ENCODE results near the gene IRAK4.

GRCh38 chr12:43835264-43835655 lies 76.5 kb downstream of the IRAK4 start:
- TF ChIP-seq, protein P1, sequence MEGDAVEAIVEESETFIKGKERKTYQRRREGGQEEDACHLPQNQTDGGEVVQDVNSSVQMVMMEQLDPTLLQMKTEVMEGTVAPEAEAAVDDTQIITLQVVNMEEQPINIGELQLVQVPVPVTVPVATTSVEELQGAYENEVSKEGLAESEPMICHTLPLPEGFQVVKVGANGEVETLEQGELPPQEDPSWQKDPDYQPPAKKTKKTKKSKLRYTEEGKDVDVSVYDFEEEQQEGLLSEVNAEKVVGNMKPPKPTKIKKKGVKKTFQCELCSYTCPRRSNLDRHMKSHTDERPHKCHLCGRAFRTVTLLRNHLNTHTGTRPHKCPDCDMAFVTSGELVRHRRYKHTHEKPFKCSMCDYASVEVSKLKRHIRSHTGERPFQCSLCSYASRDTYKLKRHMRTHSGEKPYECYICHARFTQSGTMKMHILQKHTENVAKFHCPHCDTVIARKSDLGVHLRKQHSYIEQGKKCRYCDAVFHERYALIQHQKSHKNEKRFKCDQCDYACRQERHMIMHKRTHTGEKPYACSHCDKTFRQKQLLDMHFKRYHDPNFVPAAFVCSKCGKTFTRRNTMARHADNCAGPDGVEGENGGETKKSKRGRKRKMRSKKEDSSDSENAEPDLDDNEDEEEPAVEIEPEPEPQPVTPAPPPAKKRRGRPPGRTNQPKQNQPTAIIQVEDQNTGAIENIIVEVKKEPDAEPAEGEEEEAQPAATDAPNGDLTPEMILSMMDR (IDR thresholded peaks at IDR 0.05; ENCODE audit: extremely low read depth in 1 of 2, insufficient read depth in 1 of 2, low read depth in 1 of 2, low read length in 2 of 2), result no peak
- no peak for TF ChIP-seq POLR2AphosphoS5 (IDR thresholded peaks at IDR 0.05; ENCODE audit: insufficient read depth, low read depth, low read length)
- TF ChIP-seq JUN (IDR thresholded peaks at IDR 0.05; ENCODE audit: borderline replicate concordance, insufficient read depth, insufficient read length, low read depth), result no peak
- no peak for TF ChIP-seq POLR2A (IDR thresholded peaks at IDR 0.05; ENCODE audit: low read depth, low read length)
- no peak for TF ChIP-seq MYC (IDR thresholded peaks at IDR 0.05; ENCODE audit: low read depth, low read length)
- TF ChIP-seq MAX (IDR thresholded peaks at IDR 0.05; ENCODE audit: insufficient read depth, insufficient read length), result no peak
- no peak for TF ChIP-seq GATA2 (IDR thresholded peaks at IDR 0.05; ENCODE audit: insufficient read depth, insufficient read length, low read depth, low read length)
